ENCODE results near the gene CLCN6. TPM values are rescaled to one million over a fixed set of nuclear protein-coding genes. Genes with fewer than 3 reads are reported as not detected.

The CLCN6 gene, protein sequence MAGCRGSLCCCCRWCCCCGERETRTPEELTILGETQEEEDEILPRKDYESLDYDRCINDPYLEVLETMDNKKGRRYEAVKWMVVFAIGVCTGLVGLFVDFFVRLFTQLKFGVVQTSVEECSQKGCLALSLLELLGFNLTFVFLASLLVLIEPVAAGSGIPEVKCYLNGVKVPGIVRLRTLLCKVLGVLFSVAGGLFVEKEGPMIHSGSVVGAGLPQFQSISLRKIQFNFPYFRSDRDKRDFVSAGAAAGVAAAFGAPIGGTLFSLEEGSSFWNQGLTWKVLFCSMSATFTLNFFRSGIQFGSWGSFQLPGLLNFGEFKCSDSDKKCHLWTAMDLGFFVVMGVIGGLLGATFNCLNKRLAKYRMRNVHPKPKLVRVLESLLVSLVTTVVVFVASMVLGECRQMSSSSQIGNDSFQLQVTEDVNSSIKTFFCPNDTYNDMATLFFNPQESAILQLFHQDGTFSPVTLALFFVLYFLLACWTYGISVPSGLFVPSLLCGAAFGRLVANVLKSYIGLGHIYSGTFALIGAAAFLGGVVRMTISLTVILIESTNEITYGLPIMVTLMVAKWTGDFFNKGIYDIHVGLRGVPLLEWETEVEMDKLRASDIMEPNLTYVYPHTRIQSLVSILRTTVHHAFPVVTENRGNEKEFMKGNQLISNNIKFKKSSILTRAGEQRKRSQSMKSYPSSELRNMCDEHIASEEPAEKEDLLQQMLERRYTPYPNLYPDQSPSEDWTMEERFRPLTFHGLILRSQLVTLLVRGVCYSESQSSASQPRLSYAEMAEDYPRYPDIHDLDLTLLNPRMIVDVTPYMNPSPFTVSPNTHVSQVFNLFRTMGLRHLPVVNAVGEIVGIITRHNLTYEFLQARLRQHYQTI
- 8.1 and 12.4 TPM in 2 replicates for total RNA-seq

DNA sequence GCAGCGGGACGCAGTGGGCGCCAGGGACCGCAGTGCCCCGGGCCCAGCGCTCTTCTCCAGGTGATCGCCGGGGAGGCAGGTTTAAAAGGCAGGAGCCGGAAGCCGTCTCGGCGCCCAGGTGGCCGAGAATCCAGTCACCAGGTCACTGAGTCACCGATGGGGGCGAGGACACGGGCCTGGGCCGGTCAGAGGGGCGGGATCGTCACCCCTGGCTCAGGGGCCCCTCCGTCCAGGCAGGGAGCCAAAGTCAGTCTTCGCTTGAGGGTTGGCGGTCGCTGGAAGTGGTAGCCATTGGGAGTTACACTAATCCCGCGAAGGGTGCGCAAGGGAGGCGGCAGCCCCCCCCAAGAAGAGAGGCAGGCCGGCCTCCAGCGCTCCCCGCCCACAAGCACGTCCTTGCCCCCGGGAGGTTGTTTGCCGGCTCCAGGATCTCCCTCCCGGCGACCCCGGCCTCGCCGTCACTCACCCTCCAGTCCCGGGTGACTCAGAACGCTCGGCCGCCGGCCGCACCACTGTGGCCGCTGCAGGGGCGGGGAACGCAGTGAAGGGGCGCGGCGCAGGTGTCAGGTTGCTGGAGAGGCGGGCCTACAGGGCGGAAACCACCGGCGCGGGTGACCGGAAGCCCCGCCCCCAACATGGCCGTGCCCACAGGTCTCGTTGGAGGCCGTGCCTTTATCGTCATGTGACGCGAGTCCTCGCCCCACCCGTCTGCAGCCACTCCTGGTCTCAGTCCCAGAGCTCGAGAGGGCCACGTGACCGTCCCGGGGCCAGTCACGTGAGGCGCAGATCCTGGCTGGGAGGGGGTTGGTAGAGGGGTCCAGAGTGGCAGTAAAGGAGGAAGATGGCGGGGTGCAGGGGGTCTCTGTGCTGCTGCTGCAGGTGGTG, at the start of gene CLCN6, which contains the start of gene MTHFR:
TSS of gene CLCN6 (plus strand) at position 770 of the 885 bp plus-strand sequence. CDS start at position 842, 72 bp downstream.
TSS of gene MTHFR (minus strand) at position 543 of the 885 bp plus-strand sequence. CDS start 2,848 bp downstream, outside the sequence.
- peak; percentile 96 for DNase-seq (ENCODE audit: low read depth, low spot score)

DNA sequence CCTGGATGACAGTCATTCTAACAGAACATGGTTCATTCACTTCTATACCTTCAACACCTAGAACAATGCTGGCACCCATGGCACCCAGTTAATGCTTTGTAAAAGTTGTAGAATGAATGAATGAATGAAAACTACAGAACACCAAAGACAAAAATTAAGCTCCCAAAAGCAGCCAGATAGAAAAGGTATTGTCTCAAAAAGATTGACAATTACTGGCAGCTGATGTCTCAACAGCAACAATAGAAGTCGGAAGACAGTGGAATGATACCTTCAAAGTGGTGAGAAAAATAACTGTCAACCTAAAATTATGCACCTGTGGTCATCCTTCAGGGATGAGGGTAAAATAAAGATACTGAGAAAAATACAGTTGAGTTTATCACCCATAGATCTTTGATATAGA, 48.9 kb upstream of the CLCN6 start:
- DNase-seq (ENCODE audit: low read depth, low spot score), result no peak

DNA sequence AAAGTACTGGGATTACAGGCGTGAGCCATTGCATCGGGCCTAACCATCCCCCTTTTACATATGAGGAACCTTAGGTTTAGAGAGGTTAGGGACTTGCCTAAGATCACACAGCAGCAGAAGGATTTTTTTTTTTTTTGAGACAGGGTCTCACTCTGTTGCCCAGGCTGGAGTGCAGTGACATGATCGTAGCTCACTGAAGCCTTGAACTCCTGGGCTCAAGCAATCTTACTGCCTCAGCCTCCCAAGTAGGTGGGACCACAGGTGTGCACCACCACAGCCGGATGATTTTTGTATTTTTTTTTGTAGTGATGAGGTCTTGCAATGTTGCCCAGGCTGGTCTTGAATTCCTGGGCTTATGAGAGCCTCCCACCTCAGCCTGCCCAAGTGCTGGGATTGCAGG, 46.2 kb upstream of the CLCN6 start:
- no peak for DNase-seq (ENCODE audit: low read depth, low spot score)

DNA sequence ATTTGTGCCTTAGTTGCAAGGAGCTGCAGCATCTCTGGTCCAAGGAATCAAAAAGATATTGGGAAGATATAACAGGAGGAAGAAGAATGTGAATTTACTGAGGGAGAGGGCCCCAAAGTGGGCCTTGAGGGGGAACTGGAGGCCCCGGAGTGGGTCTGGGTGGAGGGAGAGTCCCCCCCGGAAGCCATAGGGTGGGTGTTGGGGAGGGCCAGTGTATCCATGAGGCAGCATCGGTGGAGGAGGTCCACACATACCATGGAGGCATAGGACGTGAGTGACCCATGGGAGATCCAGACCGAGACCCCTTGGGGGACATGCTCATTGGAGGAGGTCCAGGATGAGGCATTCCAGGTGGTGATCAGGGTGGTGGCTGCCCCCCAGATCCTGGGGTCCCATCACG, 44.7 kb upstream of the CLCN6 start:
- DNase-seq (ENCODE audit: low read depth, low spot score), result no peak

DNA sequence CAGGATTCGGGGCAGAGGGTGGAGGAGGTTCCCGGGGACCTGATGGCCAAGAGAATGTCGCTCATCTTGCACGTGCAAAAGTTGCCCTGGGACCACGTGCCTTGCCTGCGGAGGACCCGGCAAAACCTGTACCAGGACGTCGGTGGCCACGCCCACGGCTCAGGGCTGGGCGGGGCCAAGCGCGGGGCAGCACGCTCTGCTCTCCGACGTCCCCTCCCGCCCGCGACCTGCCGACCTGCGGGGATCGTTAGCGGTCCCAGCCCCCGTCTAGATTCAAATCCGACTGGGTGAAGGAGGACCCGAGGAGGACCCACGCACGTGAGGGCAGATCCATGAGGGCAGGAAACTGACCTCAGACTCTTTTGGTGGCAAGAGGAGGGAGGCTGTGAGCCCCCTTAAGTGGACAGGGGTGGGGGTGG, 44.0 kb upstream of the CLCN6 start, which contains the start of gene C1orf167:
TSS of gene C1orf167 (plus strand) at position 206 of the 419 bp plus-strand sequence. CDS start 2,208 bp downstream, outside the sequence.
- DNase-seq (ENCODE audit: low read depth, low spot score), result no peak

DNA sequence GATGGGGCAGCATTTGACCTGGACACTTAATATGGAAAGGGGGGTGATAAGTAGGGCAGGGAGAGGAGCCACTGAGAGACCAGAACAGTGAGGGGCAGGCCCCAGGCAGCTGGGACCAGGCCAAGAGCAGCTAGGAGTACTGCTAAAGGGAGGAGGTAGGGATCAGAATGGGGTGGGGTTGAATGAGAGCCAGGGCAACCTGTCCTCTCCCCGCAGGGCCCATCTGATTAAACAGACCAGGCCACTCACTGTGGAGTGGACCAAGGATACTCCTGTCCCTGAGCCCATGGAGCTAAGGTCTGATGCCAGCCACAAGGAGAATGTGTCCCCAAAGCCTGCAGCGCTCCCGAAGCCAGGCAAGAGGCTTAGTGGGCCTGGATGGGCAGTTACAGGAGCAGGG, 41.9 kb upstream of the CLCN6 start:
- DNase-seq (ENCODE audit: low read depth, low spot score), result no peak

DNA sequence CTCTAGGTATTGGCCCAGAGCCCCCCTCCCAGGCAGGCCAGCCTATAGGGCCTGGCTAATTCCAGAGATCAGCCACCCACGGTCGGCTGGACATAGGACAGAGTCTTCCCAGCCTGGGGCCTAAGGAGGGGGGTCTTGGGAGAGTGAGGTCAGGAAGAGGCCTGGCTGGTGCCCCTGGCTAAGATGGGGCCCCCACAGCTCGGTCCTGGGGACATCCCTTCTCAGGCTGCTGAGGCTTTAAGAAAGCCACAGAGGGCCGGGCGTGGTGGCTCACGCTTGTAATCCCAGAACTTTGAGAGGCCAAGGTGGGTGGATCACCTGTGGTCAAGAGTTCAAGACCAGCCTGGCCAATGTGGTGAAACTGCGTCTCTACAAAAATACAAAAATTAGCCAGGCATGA, 41.5 kb upstream of the CLCN6 start:
- DNase-seq (ENCODE audit: low read depth, low spot score), result no peak

DNA sequence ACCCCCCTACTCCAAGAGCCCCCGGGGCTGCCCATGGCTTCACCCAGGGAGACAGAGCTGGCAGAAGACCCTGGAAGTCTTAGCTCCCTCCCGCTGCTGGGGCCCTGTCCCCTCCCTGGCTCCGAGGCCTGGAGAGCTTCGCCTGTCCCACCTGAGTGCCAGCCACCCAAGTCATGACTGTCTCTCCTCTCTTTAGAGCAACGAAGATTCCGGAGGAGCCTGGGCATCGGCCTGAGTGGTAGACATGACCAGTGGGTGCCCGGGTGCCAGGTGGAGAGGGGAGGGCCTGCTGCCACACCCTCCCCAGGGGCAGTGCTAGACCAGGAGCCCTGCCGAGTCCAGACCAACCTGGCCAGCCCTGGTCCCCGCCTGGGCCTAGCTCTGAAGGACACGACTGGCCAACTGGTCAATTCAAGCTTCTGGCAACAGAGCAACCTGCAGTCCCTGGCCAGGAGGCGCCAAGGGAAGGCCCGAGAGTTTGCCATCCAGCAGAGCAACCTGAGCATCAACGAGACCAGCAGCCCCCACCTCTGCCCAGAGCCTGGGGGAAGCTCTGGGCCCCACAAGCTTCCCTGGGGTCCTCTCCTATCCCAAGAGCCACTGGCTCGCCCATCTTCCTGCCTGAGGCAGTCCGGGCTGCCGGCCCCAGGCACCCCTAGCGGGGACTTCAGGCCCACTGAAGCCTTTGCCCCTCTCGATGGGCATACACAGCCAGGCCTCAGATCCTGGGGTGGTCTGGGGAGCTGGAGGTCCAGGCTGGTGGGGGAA, 40.1 kb upstream of the CLCN6 start:
- no peak for DNase-seq (ENCODE audit: low read depth, low spot score)

DNA sequence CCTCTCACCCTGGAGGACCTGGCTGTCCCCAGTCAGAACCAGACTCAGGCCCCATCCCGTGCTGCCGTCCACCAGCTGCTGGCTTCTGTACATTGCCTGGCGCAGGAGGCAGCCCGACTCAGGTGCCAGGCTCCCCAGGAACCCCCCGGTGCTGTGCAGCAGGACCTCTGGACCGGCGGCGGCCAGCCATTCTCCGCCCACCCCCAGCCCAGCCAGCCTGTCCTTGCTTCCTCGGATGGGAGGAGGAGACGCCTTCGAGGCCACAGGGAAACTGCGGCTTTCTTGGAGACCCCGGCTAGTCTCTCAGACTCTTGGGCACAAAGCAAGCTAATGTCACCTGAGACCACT, 39.6 kb upstream of the CLCN6 start:
- DNase-seq (ENCODE audit: low read depth, low spot score), result no peak

DNA sequence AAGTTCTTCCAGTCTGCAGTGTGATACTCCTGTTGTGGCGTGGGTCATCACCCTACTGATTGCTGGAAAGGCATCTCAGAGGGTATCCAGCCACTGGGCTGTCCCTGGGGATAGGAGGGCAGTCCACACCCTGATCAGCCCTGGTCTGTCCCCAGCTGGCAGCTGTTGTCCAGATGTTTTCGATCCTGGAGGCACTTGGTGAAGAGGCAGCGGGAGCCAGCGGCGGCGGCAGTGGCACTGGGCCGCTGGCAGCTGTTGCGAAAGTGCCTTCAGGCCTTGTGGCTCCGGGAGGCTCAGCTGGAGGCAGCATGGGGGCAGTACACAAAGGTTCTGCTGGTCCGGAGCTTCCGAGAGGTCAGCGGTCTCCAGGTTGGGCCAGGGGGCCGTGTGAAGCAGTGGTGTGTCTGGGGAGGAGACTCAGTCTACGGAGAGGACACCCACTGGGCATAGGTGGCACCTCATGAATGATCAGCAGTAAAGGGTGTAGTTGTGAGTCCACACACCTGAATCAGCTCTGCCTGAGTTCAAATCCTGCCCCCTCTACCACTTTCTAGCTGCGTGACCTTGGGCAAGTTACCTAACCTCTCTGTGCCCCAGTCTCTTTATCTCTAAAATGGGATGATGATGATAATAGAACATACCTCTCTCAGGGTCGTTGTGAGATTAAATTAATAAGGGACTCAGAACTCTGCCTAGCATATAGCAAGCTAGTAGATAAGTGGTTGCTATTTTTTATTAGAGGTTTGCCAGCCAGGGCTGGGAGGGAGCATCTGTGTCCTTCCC, 37.9 kb upstream of the CLCN6 start:
- DNase-seq (ENCODE audit: low read depth, low spot score), result no peak

DNA sequence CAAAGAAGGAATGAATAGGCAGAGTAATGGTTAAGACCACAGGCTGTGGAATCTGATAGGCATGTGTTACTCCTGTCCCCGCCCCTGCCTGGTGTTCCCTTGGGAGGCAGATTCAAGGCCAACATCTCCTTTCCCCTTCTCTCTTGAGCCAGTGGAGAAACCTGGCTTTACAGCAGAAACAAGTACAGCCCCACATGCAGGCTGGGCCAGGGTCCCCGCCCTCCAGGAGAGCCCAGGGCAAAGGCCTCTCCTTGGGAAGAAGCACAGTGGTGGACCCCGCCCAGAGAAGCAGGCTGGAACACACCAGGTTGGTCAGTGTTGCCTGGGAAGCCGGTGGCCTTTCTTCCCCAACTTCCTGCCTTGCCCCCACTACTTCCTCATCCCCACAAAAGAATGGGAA, 37.2 kb upstream of the CLCN6 start:
- no peak for DNase-seq (ENCODE audit: low read depth, low spot score)

DNA sequence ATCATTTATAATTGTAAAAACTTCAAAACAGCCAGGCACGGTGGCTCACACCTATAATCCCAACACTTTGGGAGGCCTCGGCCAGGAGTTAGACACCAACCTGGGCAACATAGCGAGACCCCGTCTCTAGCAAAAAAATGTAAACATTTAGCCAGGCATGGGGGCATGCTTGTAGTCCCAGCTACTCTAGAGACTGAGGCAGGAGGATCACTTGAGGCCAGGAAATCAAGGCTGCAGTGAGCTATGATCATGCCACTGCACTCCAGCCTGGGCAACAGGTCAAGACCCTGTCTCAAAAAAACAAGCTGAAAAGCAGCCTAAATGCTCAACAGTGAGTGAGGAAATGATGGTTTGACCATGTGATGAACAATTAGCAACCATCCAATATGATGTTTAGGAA, 36.7 kb upstream of the CLCN6 start:
- no peak for DNase-seq (ENCODE audit: low read depth, low spot score)

DNA sequence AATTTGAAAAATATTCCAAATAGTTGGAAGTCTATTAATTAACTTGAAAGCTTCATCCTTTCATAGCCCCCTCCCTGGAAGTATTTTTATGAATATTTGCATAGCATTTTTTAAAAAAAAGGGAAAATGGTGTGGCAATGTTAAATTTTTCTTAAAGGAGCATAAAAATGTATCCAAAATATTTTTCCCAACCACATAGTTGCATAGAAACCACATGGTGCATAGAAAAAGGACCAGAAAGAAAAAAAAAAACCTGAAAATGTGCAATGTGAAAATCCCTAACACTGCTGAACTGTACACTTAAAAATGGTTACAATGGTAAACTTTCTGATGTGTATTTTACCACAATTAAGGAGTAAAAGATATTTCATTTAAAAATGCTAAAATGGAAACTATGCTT, 36.0 kb upstream of the CLCN6 start:
- DNase-seq (ENCODE audit: low read depth, low spot score), result no peak

DNA sequence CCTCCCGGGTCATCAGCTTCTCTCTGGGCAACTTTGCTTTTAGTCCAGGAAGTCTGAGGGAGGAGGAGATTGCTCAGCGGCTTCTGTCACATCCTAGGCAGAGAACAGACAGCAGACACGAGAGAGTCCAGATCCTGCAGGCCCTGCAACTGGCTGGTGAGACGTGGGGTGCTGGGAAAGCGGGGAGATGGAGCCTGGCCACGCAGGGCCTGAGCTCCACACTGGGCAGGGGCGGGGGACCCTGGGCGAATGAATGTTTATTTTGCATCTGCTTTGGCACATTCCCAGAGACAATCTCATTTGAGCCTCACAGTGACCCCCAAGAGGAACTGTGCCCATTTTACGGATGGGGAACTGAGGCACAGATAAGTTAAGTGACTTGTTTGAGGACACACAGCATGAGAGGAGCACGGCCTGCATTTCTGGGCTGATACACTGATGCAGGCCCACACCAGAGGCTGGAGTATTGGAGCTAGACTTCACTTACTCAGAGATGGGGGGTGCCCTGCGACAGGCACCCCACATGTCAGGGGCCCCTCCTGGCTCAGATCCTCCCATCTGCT, 34.4 kb upstream of the CLCN6 start:
- DNase-seq (ENCODE audit: low read depth, low spot score), result no peak

DNA sequence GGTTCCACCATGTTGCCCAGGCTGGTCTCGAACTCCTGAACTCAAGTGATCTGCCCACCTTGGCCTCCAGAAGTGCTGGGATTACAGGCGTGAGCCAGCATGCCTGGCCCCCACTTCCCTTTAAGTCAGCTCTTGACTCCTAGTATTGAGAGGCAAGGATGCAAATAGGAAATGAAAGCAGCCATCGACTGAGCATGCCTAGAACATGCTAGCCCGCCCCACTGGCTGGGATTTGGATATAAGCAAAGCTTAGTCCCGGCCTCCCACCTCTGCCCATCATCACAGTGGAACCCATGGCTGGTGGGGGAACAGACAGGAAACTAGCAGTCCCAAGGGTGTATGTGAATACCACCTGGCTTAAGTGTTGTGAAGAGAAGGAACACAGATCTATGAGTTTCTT, 33.5 kb upstream of the CLCN6 start:
- no peak for DNase-seq (ENCODE audit: low read depth, low spot score)

DNA sequence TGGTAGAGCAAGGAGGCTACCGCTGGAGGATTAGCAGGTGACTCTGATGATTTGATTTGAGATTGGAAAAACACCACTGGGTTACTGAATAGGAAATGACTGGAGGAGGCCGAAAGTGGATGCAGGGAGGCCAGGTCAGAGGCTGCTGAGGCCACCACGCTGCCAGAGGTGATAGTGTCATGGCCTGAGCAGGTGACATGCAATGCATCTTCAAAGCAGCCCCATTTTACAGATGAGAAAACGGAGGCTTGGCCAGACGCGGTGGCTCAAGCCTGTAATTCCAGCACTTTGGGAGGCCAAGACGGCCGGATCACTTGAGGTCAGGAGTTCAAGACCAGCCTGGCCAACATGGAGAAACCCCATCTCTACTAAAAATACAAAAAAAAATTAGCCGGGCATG, 31.2 kb upstream of the CLCN6 start:
- DNase-seq (ENCODE audit: low read depth, low spot score), result no peak

DNA sequence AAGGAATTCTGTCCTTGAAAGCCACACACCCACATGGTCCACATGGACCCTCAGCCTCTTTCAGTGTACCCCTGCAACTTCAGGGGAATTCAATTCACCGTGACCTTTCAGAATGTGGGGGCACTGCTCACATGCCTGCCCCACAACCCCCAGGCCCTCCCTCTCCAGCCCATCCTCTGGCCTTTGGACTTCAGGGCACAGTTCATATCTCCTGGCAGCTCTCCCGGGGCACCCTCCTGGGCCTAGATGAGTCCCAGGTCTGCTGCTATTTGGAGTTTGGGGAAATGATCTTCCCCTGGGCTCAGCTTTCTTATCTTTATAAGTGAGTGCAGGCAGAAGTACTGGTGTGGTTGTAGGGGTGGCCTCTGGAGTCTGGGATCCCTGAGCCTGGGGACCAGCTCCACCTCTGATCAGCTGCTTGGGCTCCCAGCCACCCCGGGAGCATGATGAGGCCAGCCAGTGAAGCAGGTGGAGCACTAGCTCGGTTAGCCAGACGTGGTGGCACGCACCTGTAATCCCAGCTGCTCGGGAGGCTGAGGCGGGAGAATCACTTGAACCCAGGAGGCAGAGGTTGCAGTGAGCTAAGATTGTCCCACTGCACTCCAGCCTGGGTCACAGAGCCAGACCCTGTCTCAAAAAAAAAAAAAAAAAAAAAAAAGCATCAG, 28.2 kb upstream of the CLCN6 start:
- no peak for DNase-seq (ENCODE audit: low read depth, low spot score)

DNA sequence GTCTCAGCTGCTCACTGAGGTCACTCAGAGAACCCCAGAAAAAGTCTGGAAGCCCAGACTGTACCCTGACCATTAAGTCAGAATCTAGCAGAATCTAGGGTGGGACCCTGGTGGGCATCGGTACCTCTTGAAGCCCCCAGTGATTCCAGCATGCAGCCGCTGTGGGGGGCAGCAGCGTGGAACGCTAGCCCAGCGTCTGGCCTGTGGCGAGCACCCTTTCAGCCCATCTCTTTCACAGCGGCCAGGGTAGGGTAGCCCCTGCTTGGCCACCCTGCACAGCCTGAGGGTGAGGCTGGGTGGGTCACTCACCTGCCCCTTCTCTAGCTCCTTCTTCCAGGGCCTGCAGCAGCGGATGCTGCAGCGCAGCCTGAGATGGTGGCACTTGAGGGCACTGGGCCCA, 27.7 kb upstream of the CLCN6 start:
- DNase-seq (ENCODE audit: low read depth, low spot score), result no peak
